SK-N-SH treated with all-trans-retinoic acid at 6 μM for 48 hours (cell line): ENCODE measurements around the gene CLDN18.

Experiments
- ATAC-seq: fragments of 200-7000 bp; cut with Tn5 transposase; 3 replicates; pipeline ENCODE4 v1.9.1; 2020; ENCODE audit warnings: mild to moderate bottlenecking, moderate library complexity
- ARNTL ChIP-seq: fragments of 450-650 bp; formaldehyde crosslinking; IDR thresholded peaks from 2 replicates; pipeline ENCODE4 v1.5.0; 2020; ENCODE audit warnings: low read depth, mild to moderate bottlenecking, moderate library complexity, borderline replicate concordance
- BACH2 ChIP-seq: fragments of 250-450 bp; sonication (Bioruptor Pico); IDR thresholded peaks from 2 replicates; pipeline ENCODE4 v1.9.0; 2021; ENCODE audit warnings: mild to moderate bottlenecking, borderline replicate concordance
- CSDC2 ChIP-seq: fragments of 250-450 bp; sonication (Bioruptor Pico); IDR thresholded peaks from 2 replicates; pipeline ENCODE4 v1.5.0; 2020; ENCODE audit warnings: mild to moderate bottlenecking, moderate library complexity
- ESRRG ChIP-seq: fragments of 250-450 bp; sonication (Bioruptor Pico); IDR thresholded peaks from 2 replicates; pipeline ENCODE4 v1.6.1; 2021; ENCODE audit warnings: mild to moderate bottlenecking
- ISL1 ChIP-seq: fragments of 250-450 bp; sonication (Bioruptor Pico); IDR thresholded peaks from 2 replicates; pipeline ENCODE4 v2.1.2; 2022; ENCODE audit warnings: mild to moderate bottlenecking, moderate library complexity
- OSR1 ChIP-seq: fragments of 250-450 bp; sonication (Bioruptor Pico); IDR thresholded peaks from 2 replicates; pipeline ENCODE4 v1.8.0; 2022; ENCODE audit warnings: moderate library complexity, mild to moderate bottlenecking, inconsistent platforms
- PPARA ChIP-seq: fragments of 250-450 bp; sonication (Bioruptor Pico); IDR thresholded peaks from 2 replicates; pipeline ENCODE4 v1.5.0; 2020; ENCODE audit warnings: mild to moderate bottlenecking, borderline replicate concordance
- RARB ChIP-seq: fragments of 250-450 bp; sonication (Bioruptor Pico); IDR thresholded peaks from 2 replicates; pipeline ENCODE4 v1.8.0; 2021; ENCODE audit warnings: mild to moderate bottlenecking, moderate library complexity
- SNAI2 ChIP-seq: fragments of 250-450 bp; sonication (Bioruptor Pico); IDR thresholded peaks from 2 replicates; pipeline ENCODE4 v1.5.0; 2020; ENCODE audit warnings: mild to moderate bottlenecking, moderate library complexity
- TCF4 ChIP-seq: fragments of 250-450 bp; sonication (Bioruptor Pico); IDR thresholded peaks from 2 replicates; pipeline ENCODE4 v1.8.0; 2021; ENCODE audit warnings: mild to moderate bottlenecking, moderate library complexity, borderline replicate concordance
- TOX ChIP-seq: fragments of 250-450 bp; sonication (Bioruptor Pico); IDR thresholded peaks from 2 replicates; pipeline ENCODE4 v1.8.0; 2021; ENCODE audit warnings: mild to moderate bottlenecking, moderate library complexity, borderline replicate concordance
- ZC3H10 ChIP-seq: fragments of 250-450 bp; sonication (Bioruptor Pico); IDR thresholded peaks from 2 replicates; pipeline ENCODE4 v1.5.1; 2021; ENCODE audit warnings: mild to moderate bottlenecking, moderate library complexity
- ZFP3 ChIP-seq: fragments of 250-450 bp; sonication (Bioruptor Pico); IDR thresholded peaks from 2 replicates; pipeline ENCODE4 v1.5.0; 2020; ENCODE audit warnings: mild to moderate bottlenecking, moderate library complexity
- ZFP30 ChIP-seq: fragments of 450-650 bp; formaldehyde crosslinking; IDR thresholded peaks from 2 replicates; pipeline ENCODE4 v1.5.0; 2022; ENCODE audit warnings: mild to moderate bottlenecking, moderate library complexity
- ZNF565 ChIP-seq: fragments of 450-650 bp; formaldehyde crosslinking; conservative IDR thresholded peaks from 2 replicates; pipeline ENCODE4 v1.5.0; 2020; ENCODE audit warnings: low read depth, mild to moderate bottlenecking, moderate library complexity
- ZNF70 ChIP-seq: fragments of 450-650 bp; formaldehyde crosslinking; IDR thresholded peaks from 2 replicates; pipeline ENCODE4 v1.5.0; 2020; ENCODE audit warnings: mild to moderate bottlenecking, moderate library complexity
- ZNF8 ChIP-seq: fragments of 450-650 bp; formaldehyde crosslinking; IDR thresholded peaks from 2 replicates; pipeline ENCODE4 v1.5.0; 2020; ENCODE audit warnings: mild to moderate bottlenecking, moderate library complexity
- TF ChIP-seq, protein P1 (sequence below): fragments of 250-450 bp; sonication (Bioruptor Pico); IDR thresholded peaks from 2 replicates; pipeline ENCODE4 v1.8.0; 2020; ENCODE audit warnings: mild to moderate bottlenecking, moderate library complexity, borderline replicate concordance
- TF ChIP-seq, protein P2 (sequence below): fragments of 250-450 bp; sonication (Bioruptor Pico); IDR thresholded peaks from 2 replicates; pipeline ENCODE4 v1.5.1; 2021; ENCODE audit warnings: mild to moderate bottlenecking, moderate library complexity
- TF ChIP-seq, protein P3 (sequence below): fragments of 250-450 bp; sonication (Bioruptor Pico); IDR thresholded peaks from 2 replicates; pipeline ENCODE4 v1.8.0; 2021; ENCODE audit warnings: low read depth, mild to moderate bottlenecking, moderate library complexity, borderline replicate concordance
- TF ChIP-seq, protein P4 (sequence below): fragments of 250-450 bp; sonication (Bioruptor Pico); IDR thresholded peaks from 2 replicates; pipeline ENCODE4 v1.5.0; 2020; ENCODE audit warnings: mild to moderate bottlenecking, moderate library complexity
- TF ChIP-seq, protein P5 (sequence below): fragments of 250-450 bp; sonication (Bioruptor Pico); IDR thresholded peaks from 2 replicates; pipeline ENCODE4 v1.5.1; 2020; ENCODE audit warnings: low read depth, mild to moderate bottlenecking, moderate library complexity

CLDN18 gene

DNA sequence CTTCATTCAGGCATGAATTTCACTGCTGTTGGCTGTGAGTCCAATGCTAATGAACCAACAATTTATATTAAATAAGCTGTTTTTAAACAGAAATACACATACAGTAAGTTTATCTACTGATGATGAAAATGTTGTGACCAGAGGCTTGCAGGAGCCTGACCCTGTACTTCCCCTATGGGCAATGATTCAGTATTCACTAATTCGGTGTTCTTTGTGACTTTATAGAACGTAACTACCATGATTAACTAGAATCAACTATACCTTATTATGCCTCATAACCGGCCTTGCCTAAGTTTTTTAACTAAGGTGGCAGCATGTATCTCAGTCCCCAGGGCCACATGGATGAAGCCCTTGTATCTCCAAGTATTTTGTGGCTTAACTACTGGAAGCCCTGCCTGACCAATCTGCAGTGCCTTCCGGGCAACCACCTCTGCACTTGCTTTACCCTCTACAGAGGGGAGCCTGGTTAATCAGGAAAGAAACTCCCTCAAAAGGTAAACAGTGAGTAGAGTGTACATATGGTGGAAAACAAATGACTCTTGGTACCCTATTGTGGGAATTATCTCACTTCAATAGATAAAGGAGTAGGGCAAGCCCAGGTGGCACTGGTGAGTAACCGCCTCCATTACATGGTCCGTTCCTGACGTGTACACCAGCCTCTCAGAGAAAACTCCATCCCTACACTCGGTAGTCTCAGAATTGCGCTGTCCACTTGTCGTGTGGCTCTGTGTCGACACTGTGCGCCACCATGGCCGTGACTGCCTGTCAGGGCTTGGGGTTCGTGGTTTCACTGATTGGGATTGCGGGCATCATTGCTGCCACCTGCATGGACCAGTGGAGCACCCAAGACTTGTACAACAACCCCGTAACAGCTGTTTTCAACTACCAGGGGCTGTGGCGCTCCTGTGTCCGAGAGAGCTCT lies 11.6 kb upstream of the CLDN18 start:
- TF ChIP-seq RARB (no peak), TOX (no peak), ZNF8 (no peak), BACH2 (CRISPR knock-in tag) (no peak), TCF4 (CRISPR knock-in tag) (no peak), ZNF70 (CRISPR knock-in tag) (no peak), ARNTL (no peak), PPARA (no peak), CSDC2 (no peak), ESRRG (no peak), ISL1 (CRISPR knock-in tag) (no peak)
- TF ChIP-seq, protein P1, sequence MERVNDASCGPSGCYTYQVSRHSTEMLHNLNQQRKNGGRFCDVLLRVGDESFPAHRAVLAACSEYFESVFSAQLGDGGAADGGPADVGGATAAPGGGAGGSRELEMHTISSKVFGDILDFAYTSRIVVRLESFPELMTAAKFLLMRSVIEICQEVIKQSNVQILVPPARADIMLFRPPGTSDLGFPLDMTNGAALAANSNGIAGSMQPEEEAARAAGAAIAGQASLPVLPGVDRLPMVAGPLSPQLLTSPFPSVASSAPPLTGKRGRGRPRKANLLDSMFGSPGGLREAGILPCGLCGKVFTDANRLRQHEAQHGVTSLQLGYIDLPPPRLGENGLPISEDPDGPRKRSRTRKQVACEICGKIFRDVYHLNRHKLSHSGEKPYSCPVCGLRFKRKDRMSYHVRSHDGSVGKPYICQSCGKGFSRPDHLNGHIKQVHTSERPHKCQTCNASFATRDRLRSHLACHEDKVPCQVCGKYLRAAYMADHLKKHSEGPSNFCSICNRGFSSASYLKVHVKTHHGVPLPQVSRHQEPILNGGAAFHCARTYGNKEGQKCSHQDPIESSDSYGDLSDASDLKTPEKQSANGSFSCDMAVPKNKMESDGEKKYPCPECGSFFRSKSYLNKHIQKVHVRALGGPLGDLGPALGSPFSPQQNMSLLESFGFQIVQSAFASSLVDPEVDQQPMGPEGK (CRISPR knock-in tag), result no peak
- TF ChIP-seq, all 23 proteins: peak for 0
- ATAC-seq, result no peak

DNA sequence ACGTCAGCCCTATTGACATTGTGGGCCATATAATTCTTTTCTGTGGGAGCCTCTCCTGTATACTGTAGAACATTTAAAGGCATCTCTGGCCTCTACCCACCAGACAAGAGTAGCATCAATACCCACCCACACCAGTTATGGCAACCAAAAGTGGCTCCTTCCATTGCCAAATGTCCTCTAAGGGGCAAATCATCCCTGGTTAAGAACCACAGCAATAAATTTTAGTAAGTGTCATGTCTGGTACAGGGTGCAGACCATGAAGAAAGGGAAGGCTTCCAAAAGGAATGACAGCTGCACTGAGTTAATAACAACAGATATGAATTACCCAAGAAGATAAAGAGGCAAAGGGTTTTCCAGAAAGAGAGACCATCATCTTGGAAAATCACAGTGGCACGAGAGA lies 6.9 kb upstream of the CLDN18 start:
- TF ChIP-seq RARB, result no peak
- no peak for TF ChIP-seq ISL1 (CRISPR knock-in tag)
- TF ChIP-seq, protein P1 (CRISPR knock-in tag), result no peak
- no peak for TF ChIP-seq CSDC2
- no peak for TF ChIP-seq ESRRG
- TF ChIP-seq ZNF565 (CRISPR knock-in tag), result no peak
- no peak for TF ChIP-seq ZC3H10 (CRISPR knock-in tag)
- TF ChIP-seq OSR1 (CRISPR knock-in tag), result no peak
- no peak for TF ChIP-seq ZFP30 (CRISPR knock-in tag)
- no peak for TF ChIP-seq PPARA
- TF ChIP-seq ARNTL, result no peak
- no peak for TF ChIP-seq TOX
- TF ChIP-seq ZNF70 (CRISPR knock-in tag), result no peak
- no peak for TF ChIP-seq ZFP3 (CRISPR knock-in tag)
- TF ChIP-seq, protein P2, sequence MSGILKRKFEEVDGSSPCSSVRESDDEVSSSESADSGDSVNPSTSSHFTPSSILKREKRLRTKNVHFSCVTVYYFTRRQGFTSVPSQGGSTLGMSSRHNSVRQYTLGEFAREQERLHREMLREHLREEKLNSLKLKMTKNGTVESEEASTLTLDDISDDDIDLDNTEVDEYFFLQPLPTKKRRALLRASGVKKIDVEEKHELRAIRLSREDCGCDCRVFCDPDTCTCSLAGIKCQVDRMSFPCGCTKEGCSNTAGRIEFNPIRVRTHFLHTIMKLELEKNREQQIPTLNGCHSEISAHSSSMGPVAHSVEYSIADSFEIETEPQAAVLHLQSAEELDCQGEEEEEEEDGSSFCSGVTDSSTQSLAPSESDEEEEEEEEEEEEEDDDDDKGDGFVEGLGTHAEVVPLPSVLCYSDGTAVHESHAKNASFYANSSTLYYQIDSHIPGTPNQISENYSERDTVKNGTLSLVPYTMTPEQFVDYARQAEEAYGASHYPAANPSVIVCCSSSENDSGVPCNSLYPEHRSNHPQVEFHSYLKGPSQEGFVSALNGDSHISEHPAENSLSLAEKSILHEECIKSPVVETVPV (CRISPR knock-in tag), result no peak
- TF ChIP-seq BACH2 (CRISPR knock-in tag), result no peak
- no peak for TF ChIP-seq ZNF8
- TF ChIP-seq, protein P3, sequence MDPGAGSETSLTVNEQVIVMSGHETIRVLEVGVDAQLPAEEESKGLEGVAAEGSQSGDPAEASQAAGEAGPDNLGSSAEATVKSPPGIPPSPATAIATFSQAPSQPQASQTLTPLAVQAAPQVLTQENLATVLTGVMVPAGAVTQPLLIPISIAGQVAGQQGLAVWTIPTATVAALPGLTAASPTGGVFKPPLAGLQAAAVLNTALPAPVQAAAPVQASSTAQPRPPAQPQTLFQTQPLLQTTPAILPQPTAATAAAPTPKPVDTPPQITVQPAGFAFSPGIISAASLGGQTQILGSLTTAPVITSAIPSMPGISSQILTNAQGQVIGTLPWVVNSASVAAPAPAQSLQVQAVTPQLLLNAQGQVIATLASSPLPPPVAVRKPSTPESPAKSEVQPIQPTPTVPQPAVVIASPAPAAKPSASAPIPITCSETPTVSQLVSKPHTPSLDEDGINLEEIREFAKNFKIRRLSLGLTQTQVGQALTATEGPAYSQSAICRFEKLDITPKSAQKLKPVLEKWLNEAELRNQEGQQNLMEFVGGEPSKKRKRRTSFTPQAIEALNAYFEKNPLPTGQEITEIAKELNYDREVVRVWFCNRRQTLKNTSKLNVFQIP (CRISPR knock-in tag), result no peak

DNA sequence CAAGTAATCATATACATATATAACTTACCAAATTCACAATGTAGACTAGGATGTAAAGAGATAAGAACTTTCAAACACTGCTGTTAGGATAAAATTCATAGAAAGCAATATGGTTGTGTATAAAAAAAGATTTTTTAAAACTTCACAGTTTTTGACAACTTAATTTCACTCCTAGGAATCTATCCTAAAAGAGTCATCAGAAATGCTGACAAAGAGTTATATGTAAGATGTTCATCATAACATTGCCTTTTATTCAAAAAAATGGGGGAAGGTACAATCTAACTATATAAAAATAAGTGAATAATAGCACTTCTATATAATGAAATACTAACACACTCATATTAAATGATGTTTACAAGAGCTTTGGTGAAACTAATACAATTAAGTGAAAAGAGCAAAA lies 4.3 kb upstream of the CLDN18 start:
- TF ChIP-seq, protein P2 (CRISPR knock-in tag), result no peak
- TF ChIP-seq PPARA (no peak), BACH2 (CRISPR knock-in tag) (no peak), OSR1 (CRISPR knock-in tag) (no peak), SNAI2 (CRISPR knock-in tag) (no peak), ZNF8 (no peak), TCF4 (CRISPR knock-in tag) (no peak), RARB (no peak), CSDC2 (no peak)
- TF ChIP-seq, protein P4, sequence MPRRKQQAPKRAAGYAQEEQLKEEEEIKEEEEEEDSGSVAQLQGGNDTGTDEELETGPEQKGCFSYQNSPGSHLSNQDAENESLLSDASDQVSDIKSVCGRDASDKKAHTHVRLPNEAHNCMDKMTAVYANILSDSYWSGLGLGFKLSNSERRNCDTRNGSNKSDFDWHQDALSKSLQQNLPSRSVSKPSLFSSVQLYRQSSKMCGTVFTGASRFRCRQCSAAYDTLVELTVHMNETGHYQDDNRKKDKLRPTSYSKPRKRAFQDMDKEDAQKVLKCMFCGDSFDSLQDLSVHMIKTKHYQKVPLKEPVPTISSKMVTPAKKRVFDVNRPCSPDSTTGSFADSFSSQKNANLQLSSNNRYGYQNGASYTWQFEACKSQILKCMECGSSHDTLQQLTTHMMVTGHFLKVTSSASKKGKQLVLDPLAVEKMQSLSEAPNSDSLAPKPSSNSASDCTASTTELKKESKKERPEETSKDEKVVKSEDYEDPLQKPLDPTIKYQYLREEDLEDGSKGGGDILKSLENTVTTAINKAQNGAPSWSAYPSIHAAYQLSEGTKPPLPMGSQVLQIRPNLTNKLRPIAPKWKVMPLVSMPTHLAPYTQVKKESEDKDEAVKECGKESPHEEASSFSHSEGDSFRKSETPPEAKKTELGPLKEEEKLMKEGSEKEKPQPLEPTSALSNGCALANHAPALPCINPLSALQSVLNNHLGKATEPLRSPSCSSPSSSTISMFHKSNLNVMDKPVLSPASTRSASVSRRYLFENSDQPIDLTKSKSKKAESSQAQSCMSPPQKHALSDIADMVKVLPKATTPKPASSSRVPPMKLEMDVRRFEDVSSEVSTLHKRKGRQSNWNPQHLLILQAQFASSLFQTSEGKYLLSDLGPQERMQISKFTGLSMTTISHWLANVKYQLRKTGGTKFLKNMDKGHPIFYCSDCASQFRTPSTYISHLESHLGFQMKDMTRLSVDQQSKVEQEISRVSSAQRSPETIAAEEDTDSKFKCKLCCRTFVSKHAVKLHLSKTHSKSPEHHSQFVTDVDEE (CRISPR knock-in tag), result no peak
- TF ChIP-seq, protein P5, sequence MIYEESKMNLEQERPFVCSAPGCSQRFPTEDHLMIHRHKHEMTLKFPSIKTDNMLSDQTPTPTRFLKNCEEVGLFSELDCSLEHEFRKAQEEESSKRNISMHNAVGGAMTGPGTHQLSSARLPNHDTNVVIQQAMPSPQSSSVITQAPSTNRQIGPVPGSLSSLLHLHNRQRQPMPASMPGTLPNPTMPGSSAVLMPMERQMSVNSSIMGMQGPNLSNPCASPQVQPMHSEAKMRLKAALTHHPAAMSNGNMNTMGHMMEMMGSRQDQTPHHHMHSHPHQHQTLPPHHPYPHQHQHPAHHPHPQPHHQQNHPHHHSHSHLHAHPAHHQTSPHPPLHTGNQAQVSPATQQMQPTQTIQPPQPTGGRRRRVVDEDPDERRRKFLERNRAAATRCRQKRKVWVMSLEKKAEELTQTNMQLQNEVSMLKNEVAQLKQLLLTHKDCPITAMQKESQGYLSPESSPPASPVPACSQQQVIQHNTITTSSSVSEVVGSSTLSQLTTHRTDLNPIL (CRISPR knock-in tag), result no peak
- ATAC-seq, result no peak

More for the DNA sequence above, 6.9 kb upstream of the CLDN18 start:
- no peak for ATAC-seq
